Endothelial cell of umbilical vein (primary cell): ENCODE results near the gene LMLN.

ENCODE experiments used
- EZH2 ChIP-seq: IDR thresholded peaks from 2 replicates; pipeline ENCODE4 v1.6.1; 2012; ENCODE audit warnings: borderline replicate concordance, low read depth, mild to moderate bottlenecking, moderate library complexity, low read length, inconsistent platforms; ENCODE audit not compliant: severe bottlenecking
- FOS ChIP-seq: IDR thresholded peaks from 2 replicates; pipeline ENCODE4 v1.6.1; 2011; ENCODE audit warnings: mild to moderate bottlenecking, low read length, moderate library complexity, borderline replicate concordance; ENCODE audit not compliant: insufficient read depth
- GATA2 ChIP-seq: IDR thresholded peaks from 2 replicates; pipeline ENCODE4 v1.7.0; 2011; ENCODE audit warnings: low read depth, mild to moderate bottlenecking, moderate library complexity, mixed read lengths, low read length; ENCODE audit not compliant: insufficient read length, insufficient read depth
- JUN ChIP-seq: IDR thresholded peaks from 2 replicates; pipeline ENCODE4 v1.6.1; 2011; ENCODE audit warnings: borderline replicate concordance, low read depth; ENCODE audit not compliant: insufficient read length, insufficient read depth
- POLR2AphosphoS5 ChIP-seq: IDR thresholded peaks from 2 replicates; pipeline ENCODE4 v1.6.1; 2012; ENCODE audit warnings: low read depth, mild to moderate bottlenecking, control low read depth, low read length, moderate library complexity; ENCODE audit not compliant: insufficient read depth
- TF ChIP-seq, protein P1 (sequence below), 2 donors: IDR thresholded peaks; 1 replicate in 1 of 2; 2 replicates in 1 of 2; pipeline ENCODE4 v1.5.1; 2011; ENCODE audit warnings: low read length in 2 of 2, mild to moderate bottlenecking in 2 of 2, moderate library complexity in 2 of 2, control low read depth in 1 of 2, inconsistent platforms in 1 of 2, low read depth in 1 of 2; ENCODE audit not compliant: insufficient read depth in 1 of 2; ENCODE audit errors: extremely low read depth in 1 of 2
- TF ChIP-seq, protein P2 (sequence below): IDR thresholded peaks from 2 replicates; pipeline ENCODE4 v1.6.1; 2011; ENCODE audit not compliant: insufficient read depth, insufficient read length

DNA sequence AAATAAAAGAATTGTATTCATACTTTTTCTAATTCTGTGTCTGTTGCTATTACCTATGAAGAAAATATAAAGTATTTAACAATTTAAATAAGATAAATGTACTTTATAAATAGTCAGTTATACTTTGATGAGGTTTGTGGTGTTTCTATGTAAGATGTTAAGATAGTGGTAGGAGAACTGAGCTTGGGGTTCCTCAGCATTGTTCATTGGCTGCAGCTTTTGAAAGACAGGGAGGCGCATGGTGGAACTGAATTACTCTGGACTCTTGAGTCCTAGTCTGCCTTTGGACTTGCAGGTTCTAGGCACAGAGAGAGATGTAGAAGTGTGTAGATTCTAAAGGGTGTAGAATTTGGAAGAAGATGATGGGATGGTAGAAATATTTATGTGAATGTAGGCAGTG lies 23.1 kb downstream of the LMLN start:
- TF ChIP-seq POLR2AphosphoS5 (no peak), JUN (no peak), GATA2 (no peak), EZH2 (no peak), FOS (no peak)
- TF ChIP-seq, protein P1, sequence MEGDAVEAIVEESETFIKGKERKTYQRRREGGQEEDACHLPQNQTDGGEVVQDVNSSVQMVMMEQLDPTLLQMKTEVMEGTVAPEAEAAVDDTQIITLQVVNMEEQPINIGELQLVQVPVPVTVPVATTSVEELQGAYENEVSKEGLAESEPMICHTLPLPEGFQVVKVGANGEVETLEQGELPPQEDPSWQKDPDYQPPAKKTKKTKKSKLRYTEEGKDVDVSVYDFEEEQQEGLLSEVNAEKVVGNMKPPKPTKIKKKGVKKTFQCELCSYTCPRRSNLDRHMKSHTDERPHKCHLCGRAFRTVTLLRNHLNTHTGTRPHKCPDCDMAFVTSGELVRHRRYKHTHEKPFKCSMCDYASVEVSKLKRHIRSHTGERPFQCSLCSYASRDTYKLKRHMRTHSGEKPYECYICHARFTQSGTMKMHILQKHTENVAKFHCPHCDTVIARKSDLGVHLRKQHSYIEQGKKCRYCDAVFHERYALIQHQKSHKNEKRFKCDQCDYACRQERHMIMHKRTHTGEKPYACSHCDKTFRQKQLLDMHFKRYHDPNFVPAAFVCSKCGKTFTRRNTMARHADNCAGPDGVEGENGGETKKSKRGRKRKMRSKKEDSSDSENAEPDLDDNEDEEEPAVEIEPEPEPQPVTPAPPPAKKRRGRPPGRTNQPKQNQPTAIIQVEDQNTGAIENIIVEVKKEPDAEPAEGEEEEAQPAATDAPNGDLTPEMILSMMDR (IDR thresholded peaks at IDR 0.05; ENCODE audit: extremely low read depth in 1 of 2, insufficient read depth in 1 of 2, low read depth in 1 of 2, low read length in 2 of 2): no peak
- TF ChIP-seq, protein P2, sequence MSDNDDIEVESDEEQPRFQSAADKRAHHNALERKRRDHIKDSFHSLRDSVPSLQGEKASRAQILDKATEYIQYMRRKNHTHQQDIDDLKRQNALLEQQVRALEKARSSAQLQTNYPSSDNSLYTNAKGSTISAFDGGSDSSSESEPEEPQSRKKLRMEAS: no peak
